ENCODE results near the gene HEXIM2.

DNA sequence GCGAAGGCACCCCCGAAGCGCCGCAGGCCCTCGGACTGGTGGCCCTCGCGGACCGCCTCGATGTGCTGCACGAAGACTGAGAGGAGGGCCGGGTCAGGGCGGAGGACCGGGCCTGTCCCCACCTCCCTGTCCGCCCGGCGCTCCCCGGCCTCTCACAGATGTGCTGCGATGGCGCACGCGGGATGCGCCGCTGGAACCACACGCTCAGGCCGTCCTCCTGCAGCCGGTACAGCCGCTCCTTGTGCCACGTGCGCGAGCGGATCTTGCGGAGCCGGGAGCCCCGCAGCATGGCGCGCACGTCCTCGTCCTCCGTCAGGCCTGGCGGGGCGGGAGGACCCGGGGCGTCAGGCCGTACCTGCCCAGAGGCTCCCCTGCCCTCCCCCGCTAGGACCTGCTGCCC lies 40.6 kb upstream of the HEXIM2 start:
- TF ChIP-seq GATA2 (IDR thresholded peaks at IDR 0.05; ENCODE audit: low read depth, low read length) (no peak), GATA3 (IDR thresholded peaks at IDR 0.05; ENCODE audit: low read depth, low read length) (no peak)

Measured in SH-SY5Y (cell line).